ENCODE results near the gene ANKRD60. TPM values are rescaled to one million over a fixed set of nuclear protein-coding genes. Genes with fewer than 3 reads are reported as not detected.

The ANKRD60 gene
- total RNA-seq, 1 experiment from 2014 or later, result not detected

DNA sequence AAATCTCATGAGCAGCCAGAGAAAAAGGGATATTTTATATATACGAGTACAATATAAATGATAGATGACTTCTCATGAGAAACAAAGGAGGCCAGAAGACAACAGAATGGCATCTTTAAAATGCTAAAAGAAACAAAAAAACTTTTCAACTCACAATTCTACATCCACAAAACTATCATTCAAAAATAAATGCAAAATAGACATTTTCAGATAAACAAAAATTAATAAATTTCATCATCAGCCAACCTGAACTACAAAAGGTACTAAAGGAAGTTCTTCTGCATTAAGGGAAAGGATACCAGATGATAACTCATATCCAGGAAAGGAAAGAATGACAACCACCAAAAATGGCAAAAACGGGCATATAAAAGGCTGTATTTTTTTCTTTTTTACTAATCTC lies 27.9 kb upstream of the ANKRD60 start:
- Histone ChIP-seq H2BK5ac (ENCODE audit: insufficient read length, low read length) (no peak overlapping the region), H3K27me3 (ENCODE audit: insufficient read depth, low read length) (no peaks in the 10 kb centered on the region), H3K4ac (ENCODE audit: low read depth, low read length) (no peak overlapping the region), H3K18ac (ENCODE audit: insufficient read length, low read depth, low read length) (no peak overlapping the region), H3K4me2 (ENCODE audit: insufficient read depth, insufficient read length, low read length) (no peak overlapping the region), H4K5ac (ENCODE audit: insufficient read length, low read depth, low read length) (no peak overlapping the region), H3K56ac (ENCODE audit: insufficient read length, low read depth, low read length) (no peak overlapping the region), H2BK120ac (ENCODE audit: low read depth, low read length, poor library complexity, severe bottlenecking) (no peak overlapping the region), H3K14ac (ENCODE audit: insufficient read depth, low read length) (no peak overlapping the region), H2BK20ac (ENCODE audit: low read depth, low read length, poor library complexity, severe bottlenecking) (no peak overlapping the region), H3K79me1 (ENCODE audit: insufficient read depth, low read depth, low read length, poor library complexity, severe bottlenecking) (no peaks in the 10 kb centered on the region), H3K23ac (ENCODE audit: insufficient read length, low read depth, low read length) (no peak overlapping the region), H3K79me2 (ENCODE audit: insufficient read depth, low read length) (no peaks in the 10 kb centered on the region), H3K9ac (ENCODE audit: extremely low read depth, insufficient read length, low read length) (no peak overlapping the region), H2AK5ac (ENCODE audit: insufficient read length, low read length) (no peak overlapping the region), H3T11ph (ENCODE audit: low read length) (no peak overlapping the region), H3K4me1 (ENCODE audit: insufficient read depth, low read length) (peaks cover 5% of the 10 kb centered on the region), H4K91ac (ENCODE audit: insufficient read length, low read depth, low read length) (no peak overlapping the region), H4K8ac (replicated peaks; ENCODE audit: insufficient read length, low read depth, low read length) (no peak overlapping the region), H3K9me3 (ENCODE audit: control insufficient read depth, low read depth, low read length) (no peaks in the 10 kb centered on the region), H2AFZ (ENCODE audit: low read length) (no peak overlapping the region), H3K27ac (ENCODE audit: insufficient read length, low read depth, low read length) (no peak overlapping the region), H2BK15ac (ENCODE audit: low read depth, low read length) (no peak overlapping the region), H4K20me1 (ENCODE audit: control insufficient read depth, insufficient read depth, insufficient read length) (no peaks in the 10 kb centered on the region), H3K23me2 (ENCODE audit: insufficient read length, low read depth, low read length, poor library complexity, severe bottlenecking) (no peaks in the 10 kb centered on the region), H2BK12ac (ENCODE audit: insufficient read length, low read depth, low read length) (no peak overlapping the region)
- peaks cover 8 to 40% (median 11%) of the 10 kb centered on the region in 3 experiments for H3K36me3 Mint-ChIP-seq (ENCODE audit: insufficient read depth in 1 of 3, low read depth in 3 of 3)
- DNase-seq, result no peak
- peaks cover 0 to 4% of the 10 kb centered on the region in 2 experiments; a peak in 2 of 5 replicates for H3K9me3 Mint-ChIP-seq
- H3K27me3 Mint-ChIP-seq (ENCODE audit: low read depth), result no peaks in the 10 kb centered on the region
- no peak overlapping the region for H3K4me3 Mint-ChIP-seq
- WGBS (ENCODE audit: extremely low coverage, insufficient read length, low lambda C conversion rate), result no CpG with 5 or more reads among the region's 2 CpGs
- peaks cover 20% of the 10 kb centered on the region in 2 experiments for H3K4me1 Mint-ChIP-seq
- TF ChIP-seq, protein P1, sequence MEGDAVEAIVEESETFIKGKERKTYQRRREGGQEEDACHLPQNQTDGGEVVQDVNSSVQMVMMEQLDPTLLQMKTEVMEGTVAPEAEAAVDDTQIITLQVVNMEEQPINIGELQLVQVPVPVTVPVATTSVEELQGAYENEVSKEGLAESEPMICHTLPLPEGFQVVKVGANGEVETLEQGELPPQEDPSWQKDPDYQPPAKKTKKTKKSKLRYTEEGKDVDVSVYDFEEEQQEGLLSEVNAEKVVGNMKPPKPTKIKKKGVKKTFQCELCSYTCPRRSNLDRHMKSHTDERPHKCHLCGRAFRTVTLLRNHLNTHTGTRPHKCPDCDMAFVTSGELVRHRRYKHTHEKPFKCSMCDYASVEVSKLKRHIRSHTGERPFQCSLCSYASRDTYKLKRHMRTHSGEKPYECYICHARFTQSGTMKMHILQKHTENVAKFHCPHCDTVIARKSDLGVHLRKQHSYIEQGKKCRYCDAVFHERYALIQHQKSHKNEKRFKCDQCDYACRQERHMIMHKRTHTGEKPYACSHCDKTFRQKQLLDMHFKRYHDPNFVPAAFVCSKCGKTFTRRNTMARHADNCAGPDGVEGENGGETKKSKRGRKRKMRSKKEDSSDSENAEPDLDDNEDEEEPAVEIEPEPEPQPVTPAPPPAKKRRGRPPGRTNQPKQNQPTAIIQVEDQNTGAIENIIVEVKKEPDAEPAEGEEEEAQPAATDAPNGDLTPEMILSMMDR (conservative IDR thresholded peaks at IDR 0.05), result no peak
- H3K27ac Mint-ChIP-seq, result no peak overlapping the region
